GM18907 (cell line): ENCODE results near the gene IMMP2L.

Source experiments
- ATAC-seq: cut with Tn5 transposase; IDR thresholded peaks from one replicate; pipeline ENCODE4 v1.9.1; 2021; ENCODE audit warnings: mild to moderate bottlenecking, moderate library complexity; ENCODE audit not compliant: unreplicated experiment

IMMP2L gene

GRCh38 chr7:110905773-110906566 lies 656.3 kb downstream of the IMMP2L start:
- ATAC-seq, result no peak

- ATAC-seq, result no peak
Measured at GRCh38 chr7:110898516-110898915, 663.8 kb downstream of the IMMP2L start.

- ATAC-seq, result no peak
Measured at GRCh38 chr7:110897538-110897937, 664.8 kb downstream of the IMMP2L start.

GRCh38 chr7:110894111-110894510 lies 668.2 kb downstream of the IMMP2L start:
- no peak for ATAC-seq

- ATAC-seq, result no peak
Measured at GRCh38 chr7:110891197-110891596, 671.1 kb downstream of the IMMP2L start.

- ATAC-seq, result no peak
Measured at GRCh38 chr7:110890101-110890500, 672.2 kb downstream of the IMMP2L start.

- ATAC-seq, result no peak
Measured at GRCh38 chr7:110889335-110889734, 673.0 kb downstream of the IMMP2L start.

GRCh38 chr7:110888641-110889040 lies 673.7 kb downstream of the IMMP2L start:
- no peak for ATAC-seq

GRCh38 chr7:110885474-110885873 lies 676.8 kb downstream of the IMMP2L start:
- no peak for ATAC-seq

- ATAC-seq, result no peak
Measured at GRCh38 chr7:110881721-110882120, 680.6 kb downstream of the IMMP2L start.

GRCh38 chr7:110880971-110881370 lies 681.3 kb downstream of the IMMP2L start:
- ATAC-seq, result no peak

GRCh38 chr7:110877016-110877415 lies 685.3 kb downstream of the IMMP2L start:
- ATAC-seq, result no peak

GRCh38 chr7:110875346-110875745 lies 686.9 kb downstream of the IMMP2L start:
- ATAC-seq, result no peak

- ATAC-seq, result no peak
Measured at GRCh38 chr7:110871856-110872255, 690.4 kb downstream of the IMMP2L start.

GRCh38 chr7:110870926-110871325 lies 691.4 kb downstream of the IMMP2L start:
- no peak for ATAC-seq

- no peak for ATAC-seq
Measured at GRCh38 chr7:110868458-110868857, 693.8 kb downstream of the IMMP2L start.

GRCh38 chr7:110867771-110868170 lies 694.5 kb downstream of the IMMP2L start:
- ATAC-seq, result no peak

GRCh38 chr7:110863258-110863657 lies 699.0 kb downstream of the IMMP2L start:
- ATAC-seq, result no peak

- ATAC-seq, result no peak
Measured at GRCh38 chr7:110861163-110861562, 701.1 kb downstream of the IMMP2L start.

GRCh38 chr7:110857106-110857505 lies 705.2 kb downstream of the IMMP2L start:
- no peak for ATAC-seq

GRCh38 chr7:110856704-110857103 lies 705.6 kb downstream of the IMMP2L start:
- ATAC-seq, result no peak

- ATAC-seq, result no peak
Measured at GRCh38 chr7:110854651-110855050, 707.6 kb downstream of the IMMP2L start.

- ATAC-seq, result no peak
Measured at GRCh38 chr7:110854166-110854565, 708.1 kb downstream of the IMMP2L start.
